Measurements from ENCODE around the gene KCNJ16. TPM values are rescaled to one million over a fixed set of nuclear protein-coding genes. Genes with fewer than 3 reads are reported as not detected.

The KCNJ16 gene
- polyA plus RNA-seq, 3 donors, result 139 to 161 (median 153) TPM

DNA sequence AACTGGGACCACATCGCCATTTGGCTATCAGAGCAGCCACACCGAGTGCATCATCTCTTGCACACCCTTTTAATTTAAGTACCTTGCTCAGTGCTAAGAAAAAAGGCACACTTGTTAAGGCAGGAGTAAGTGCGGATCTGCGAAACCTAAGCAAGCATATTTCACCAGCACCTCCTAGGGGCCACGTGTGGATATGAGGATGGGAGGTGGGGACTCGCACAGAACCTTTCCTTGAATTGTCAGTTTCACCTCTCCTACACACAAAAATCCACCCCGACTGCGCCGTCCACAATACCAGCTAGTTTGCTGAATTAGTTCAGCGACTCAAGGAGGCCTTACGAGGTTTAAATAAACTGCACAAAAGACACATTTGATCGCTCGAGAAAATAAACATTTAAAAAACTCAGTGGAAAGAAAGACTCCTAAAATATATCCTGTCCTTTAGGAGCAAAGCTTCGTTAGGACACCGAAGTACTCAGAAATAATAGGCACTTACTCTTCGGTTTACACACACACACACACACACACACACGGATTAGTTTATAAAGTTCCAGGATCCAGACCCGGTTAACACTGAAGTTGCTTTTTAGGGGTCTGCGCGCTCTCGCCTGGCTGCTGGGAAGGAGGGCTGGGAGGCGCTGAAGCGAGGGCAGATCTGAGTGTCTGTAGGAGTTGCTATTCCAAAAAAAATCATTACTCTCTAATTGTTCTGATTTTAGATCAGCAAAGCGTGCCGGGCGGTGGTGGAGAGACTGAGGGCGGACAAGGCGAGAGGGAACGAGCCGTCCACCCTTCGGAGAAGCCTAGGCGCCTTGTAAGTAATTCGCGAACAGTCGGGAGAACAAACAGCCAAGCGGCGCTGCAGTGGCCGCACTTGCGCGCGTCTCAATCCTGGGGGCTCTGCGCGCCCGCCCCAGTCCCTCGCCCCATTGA, 93.3 kb downstream of the KCNJ16 start:
- DNase-seq (ENCODE audit: low read depth in 3 of 3, low spot score in 2 of 3), result peak; percentile 45 to 56 (median 48)

GRCh38 chr17:70168977-70169708, 94.1 kb downstream of the KCNJ16 start, which contains the start of gene KCNJ2:
Gene KCNJ2 (plus strand): TSS chr17:70169532. CDS start chr17:70175040, 5,508 bp downstream.
- peak; percentile 31 to 70 (median 62) for DNase-seq (ENCODE audit: low read depth in 3 of 3, low spot score in 2 of 3)

DNA sequence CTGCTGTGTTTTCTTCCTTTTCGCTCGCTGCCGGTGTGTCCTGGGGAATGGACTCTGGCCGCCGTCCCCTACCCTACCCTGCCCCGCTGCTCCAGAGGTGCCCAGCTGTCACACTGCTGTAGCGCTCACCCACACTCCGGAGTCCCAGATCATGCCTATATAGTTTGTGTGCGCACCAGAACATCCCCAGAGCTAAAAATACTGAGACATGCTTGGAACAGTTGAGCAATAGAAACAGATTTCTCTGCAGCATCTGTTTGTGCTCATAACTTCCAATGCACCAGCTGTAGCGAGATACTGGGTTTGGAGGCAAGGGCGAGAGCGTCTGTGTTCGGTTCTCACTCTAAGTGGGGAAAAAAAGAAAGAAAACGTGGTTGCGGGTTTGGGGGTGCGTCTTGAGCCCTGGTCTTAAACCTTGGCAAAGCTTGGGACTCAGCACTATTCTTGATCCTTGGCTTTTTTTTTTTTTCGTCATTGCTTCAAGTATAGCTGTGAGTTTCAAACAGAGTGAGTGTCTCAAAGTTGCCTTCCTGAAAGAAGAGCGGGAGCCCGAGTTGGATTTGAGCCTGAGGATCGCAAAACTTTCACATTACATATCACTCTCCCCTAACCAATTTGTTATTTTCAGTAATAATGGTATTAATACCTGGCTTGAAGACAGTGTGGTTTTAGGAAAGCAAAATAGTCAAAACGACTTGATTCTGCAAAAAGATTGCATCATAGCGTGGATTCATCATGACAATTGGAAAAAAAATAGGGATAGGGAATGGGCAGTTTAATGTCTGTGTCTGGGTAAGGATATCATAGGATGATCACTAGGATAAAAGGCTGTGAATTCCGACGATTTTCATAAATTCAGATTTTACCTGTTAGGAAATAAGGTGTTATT, 94.9 kb downstream of the KCNJ16 start:
- peak in 1 of 3 donors; percentile 10 for DNase-seq (ENCODE audit: low read depth in 3 of 3, low spot score in 2 of 3)

GRCh38 chr17:70171159-70171558, 96.1 kb downstream of the KCNJ16 start:
- no peak for DNase-seq (ENCODE audit: low read depth in 3 of 3, low spot score in 2 of 3)

DNA sequence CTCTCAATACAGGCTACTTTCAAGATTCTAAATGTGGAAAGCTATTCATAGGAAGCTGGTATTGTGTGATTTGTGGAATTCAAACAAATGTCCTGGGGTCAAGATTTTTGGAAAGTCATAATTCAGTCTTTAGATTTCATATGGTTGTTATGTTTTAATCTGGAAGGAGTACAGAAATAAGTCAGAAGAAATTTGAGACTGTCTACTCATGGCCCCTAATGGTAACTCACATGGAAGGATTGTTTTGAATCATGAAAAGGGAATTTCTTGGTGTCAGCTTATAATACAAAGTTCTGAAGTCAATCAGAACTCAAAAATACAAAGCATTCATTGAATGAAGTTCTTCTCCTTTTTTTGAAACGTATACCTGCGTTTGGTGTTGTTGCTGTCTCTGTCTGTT, 97.4 kb downstream of the KCNJ16 start:
- no peak for DNase-seq (ENCODE audit: low read depth in 3 of 3, low spot score in 2 of 3)

DNA sequence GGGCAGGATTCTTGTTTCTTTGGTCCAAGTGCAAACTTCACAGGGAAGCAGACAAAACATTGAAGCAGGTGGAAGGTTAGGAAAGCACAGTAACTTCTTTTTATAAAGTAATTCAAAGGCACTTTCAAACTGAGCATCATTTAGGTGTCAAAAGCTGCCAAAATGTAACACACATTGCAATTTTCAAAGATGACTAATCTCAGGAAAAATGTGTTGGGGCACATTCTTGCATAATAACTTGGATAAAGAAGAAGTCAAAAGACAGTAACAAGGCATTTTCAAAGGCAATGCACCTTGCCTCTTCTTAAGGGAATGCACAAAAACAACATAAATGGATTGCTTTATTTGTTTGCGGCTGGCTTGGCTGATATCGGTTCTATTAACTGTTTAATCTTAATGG, 97.9 kb downstream of the KCNJ16 start:
- no peak for DNase-seq (ENCODE audit: low read depth in 3 of 3, low spot score in 2 of 3)

DNA sequence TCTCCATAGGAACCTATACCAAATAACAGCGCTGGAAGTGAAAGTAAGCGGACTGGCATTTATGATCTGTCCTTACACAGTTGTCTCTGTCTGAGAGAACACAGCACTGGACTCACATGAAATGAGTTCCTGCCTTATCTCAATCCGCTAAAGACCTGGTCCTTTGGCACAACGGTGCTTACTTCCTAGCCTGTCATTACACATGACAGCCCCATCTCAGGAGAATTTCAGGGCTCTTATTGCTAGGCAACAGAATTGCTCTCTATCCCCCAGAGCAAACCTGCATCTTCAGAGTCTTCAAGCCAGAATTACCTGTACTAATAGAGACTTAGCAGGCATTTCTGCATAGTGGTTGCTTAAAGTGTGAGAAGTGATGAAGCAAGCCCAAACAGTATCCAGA, 98.7 kb downstream of the KCNJ16 start:
- no peak for DNase-seq (ENCODE audit: low read depth in 3 of 3, low spot score in 2 of 3)

DNA sequence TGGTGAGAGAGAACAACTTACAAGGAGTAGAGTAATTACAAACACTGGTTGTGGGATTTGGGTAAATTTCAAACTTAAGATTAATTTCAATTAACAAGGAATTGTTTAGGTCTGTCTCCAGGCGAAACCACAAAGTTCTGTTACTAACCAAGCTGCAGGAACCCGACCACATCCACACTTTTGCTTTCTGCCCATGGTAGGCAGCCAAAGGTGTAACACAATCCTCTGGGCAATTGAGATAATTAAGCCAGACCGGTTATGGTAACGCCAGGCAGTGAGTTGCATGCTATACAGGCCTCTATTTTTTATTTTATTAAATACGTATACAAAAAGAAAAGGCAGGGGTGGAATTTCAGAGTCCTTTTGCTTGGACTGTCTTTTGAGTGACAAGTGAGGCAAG, 106.4 kb downstream of the KCNJ16 start:
- DNase-seq (ENCODE audit: low read depth in 3 of 3, low spot score in 2 of 3), result no peak

GRCh38 chr17:70181866-70182265, 106.8 kb downstream of the KCNJ16 start:
- DNase-seq (ENCODE audit: low read depth in 3 of 3, low spot score in 2 of 3), result no peak

GRCh38 chr17:70183508-70183907, 108.5 kb downstream of the KCNJ16 start:
- no peak for DNase-seq (ENCODE audit: low read depth in 3 of 3, low spot score in 2 of 3)

GRCh38 chr17:70184207-70184606, 109.2 kb downstream of the KCNJ16 start:
- DNase-seq (ENCODE audit: low read depth in 3 of 3, low spot score in 2 of 3), result no peak

DNA sequence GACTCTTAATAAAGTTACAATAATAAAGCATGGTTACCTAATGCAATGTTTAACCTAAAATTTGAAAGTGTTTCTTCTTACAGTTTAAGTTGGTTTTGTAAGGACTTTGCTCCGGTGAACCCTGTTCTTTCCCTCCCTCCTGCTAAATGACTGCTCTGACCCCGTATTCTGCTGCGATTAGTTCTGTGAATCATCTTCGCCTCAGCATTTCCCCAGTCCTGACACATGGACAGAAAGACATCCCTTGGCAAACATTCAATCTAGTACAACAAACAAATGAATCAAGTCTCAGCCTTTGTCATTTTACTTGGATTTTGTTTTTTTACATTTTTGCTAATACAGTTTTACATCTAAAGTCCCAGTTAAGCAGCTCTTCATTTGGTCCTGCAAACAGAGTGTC, 109.7 kb downstream of the KCNJ16 start:
- DNase-seq (ENCODE audit: low read depth in 3 of 3, low spot score in 2 of 3), result no peak

Other genes with a start within 250 kb of the KCNJ16 start
- 1 to 10 TPM; 2.9 to 3.5 (median 3.4) TPM for gene KCNJ2, start 94.3 kb downstream of the KCNJ16 start, polyA plus RNA-seq (ENCODE audit: insufficient read length in 3 of 3)

Measured in right renal cortex interstitium (tissue), 3 donors.